CD4-positive, alpha-beta T cell (primary cell): Measurements from ENCODE around the gene CERT1. TPM values are rescaled to one million over a fixed set of nuclear protein-coding genes. Genes with fewer than 3 reads are reported as not detected.
"Not testable (repeated sequence)": the region's sequence is repeated elsewhere in the genome, so short reads cannot be mapped to it uniquely, and the experiment has no call there.

Experiments
- ATAC-seq: fragments of 200-7000 bp; cut with Tn5 transposase; one replicate; pipeline ENCODE4 v1.10.0; 2022; ENCODE audit warnings: mild to moderate bottlenecking; ENCODE audit not compliant: poor library complexity
- CTCF ChIA-PET: fragments of 350-600 bp; sonication (Branson Sonifier 250); formaldehyde crosslinking; loops from one replicate; lab custom pipeline; 2021; ENCODE audit warnings: antibody characterized with exemption, inconsistent platforms; lab: Charles Lee
- POLR2A ChIA-PET: fragments of 350-600 bp; sonication (Branson Sonifier 250); formaldehyde crosslinking; loops from one replicate; lab custom pipeline; 2021; ENCODE audit warnings: antibody characterized with exemption, inconsistent platforms; lab: Charles Lee
- DNase-seq, 14 experiments: peaks; one replicate each; pipeline ENCODE4 v3.0.0-alpha.2; 2013 to 2020; ENCODE audit warnings: mixed read lengths in 2 of 14
- H3K27ac ChIP-seq, 2 donors: one replicate each; pipeline versions ENCODE4 v1.5.1 to v1.7.0; 2013; ENCODE audit warnings: low read length in 2 of 2, low read depth in 1 of 2, mild to moderate bottlenecking in 1 of 2
- H3K27me3 ChIP-seq, 2 experiments: 1 replicate in 1 of 2; 2 replicates in 1 of 2; pipeline versions ENCODE4 v1.6.1 to v1.7.0; 2013; ENCODE audit warnings: low read length in 2 of 2, control low read depth in 1 of 2, mild to moderate bottlenecking in 1 of 2, moderate library complexity in 1 of 2; ENCODE audit not compliant: insufficient read depth in 2 of 2, control insufficient read depth in 1 of 2
- H3K36me3 ChIP-seq: one replicate; pipeline ENCODE4 v1.6.1; 2013; ENCODE audit warnings: low read length, control low read depth; ENCODE audit not compliant: insufficient read depth
- H3K4me1 ChIP-seq: one replicate; pipeline ENCODE4 v1.6.1; 2013; ENCODE audit warnings: low read length, control low read depth; ENCODE audit not compliant: insufficient read depth
- H3K4me3 ChIP-seq: one replicate; pipeline ENCODE4 v1.5.1; 2013; ENCODE audit warnings: mild to moderate bottlenecking, low read length, moderate library complexity
- H3K9me3 ChIP-seq, 2 experiments: 1 replicate in 1 of 2; 2 replicates in 1 of 2; pipeline versions ENCODE4 v1.6.1 to v1.7.0; 2013; ENCODE audit warnings: low read length in 2 of 2, mild to moderate bottlenecking in 2 of 2, control low read depth in 1 of 2, moderate library complexity in 1 of 2; ENCODE audit not compliant: control insufficient read depth in 1 of 2, insufficient read depth in 1 of 2
- H3K27ac Mint-ChIP-seq: one replicate; pipeline ENCODE4 v1.8.0; 2020; ENCODE audit warnings: mixed read lengths
- H3K27me3 Mint-ChIP-seq: one replicate; pipeline ENCODE4 v1.8.0; 2021; ENCODE audit warnings: mixed read lengths
- H3K36me3 Mint-ChIP-seq: one replicate; pipeline ENCODE4 v1.8.0; 2021; ENCODE audit warnings: low read depth, mixed read lengths
- H3K4me1 Mint-ChIP-seq: one replicate; pipeline ENCODE4 v1.8.0; 2021; ENCODE audit warnings: low read depth, mixed read lengths
- H3K4me3 Mint-ChIP-seq: one replicate; pipeline ENCODE4 v1.8.0; 2020; ENCODE audit warnings: mild to moderate bottlenecking, mixed read lengths
- H3K9me3 Mint-ChIP-seq: one replicate; pipeline ENCODE4 v1.8.0; 2020; ENCODE audit warnings: mixed read lengths
- CTCF ChIP-seq: fragments of 200-600 bp; IDR thresholded peaks from one replicate; pipeline ENCODE4 v1.8.0; 2022; ENCODE audit warnings: antibody characterized with exemption, mild to moderate bottlenecking
- intact Hi-C, 2 experiments: fragments of 100-400 bp; cut with DNase I in 1 of 2; cut with micrococcal nuclease in 1 of 2; formaldehyde crosslinking; loops; one replicate each; pipeline versions ENCODE4 v1.15.1 to v1.9.0; 2023 to 2025; cut with DNase I, micrococcal nuclease
- polyA plus RNA-seq, 2 donors: library from polyadenylated mRNA; unstranded; fragments of 120-200 nt; gene quantifications; one replicate each; pipeline ENCODE4 v1.2.1, GENCODE V29; 2013
- total RNA-seq, 174 experiments: library from RNA in 2 of 174; stranded (reverse) in 2 of 174; gene quantifications; one replicate each; pipeline ENCODE4 v1.2.3 and lab custom pipeline; 2021 to 2026

The CERT1 gene
- total RNA-seq (10 to 100 TPM; 26.5 to 28.7 TPM), total RNA-seq (lab: John Stamatoyannopoulos, UW) (42.8 to 123 (median 78.0) reads per million in 172 experiments)
- polyA plus RNA-seq (2013, experiment 1 of 2): 22.8 TPM
- 23.4 TPM for polyA plus RNA-seq (2013, experiment 2 of 2)

- ChIA-PET CTCF (interaction anchor here (0.5 to 1.1 kb wide), 2 partner anchors 8 to 1200 kb away, joined by 3 to 4 read pairs; no protein-coding TSS in a partner anchor), POLR2A (interaction anchor here (0.9 to 2.3 kb wide), 4 partner anchors 14 to 275 kb away, joined by 3 to 11 read pairs (median 7); partner anchors contain the start of genes ANKRD31 and HMGCR)
- H3K36me3 Mint-ChIP-seq: peaks cover 14% of the 10 kb centered on the region
- H3K27me3 Mint-ChIP-seq: no peaks in the 10 kb centered on the region
- H3K36me3 ChIP-seq: no peaks in the 10 kb centered on the region
- H3K9me3 ChIP-seq: no peaks in the 10 kb centered on the region
- H3K4me3 Mint-ChIP-seq: peak within 1 kb of the TSS; percentile 96
- TF ChIP-seq CTCF: no peak
- peaks cover 65% of the 10 kb centered on the region for H3K4me1 Mint-ChIP-seq
- DNase-seq (peak; percentile 83 to 98 (median 90)), ATAC-seq (peak; percentile 88)
- peak within 1 kb of the TSS; percentile 99 for H3K27ac Mint-ChIP-seq
- intact Hi-C loops: loop anchor here (1.0 to 10.0 kb wide), 12 partner anchors 173 to 1947 kb away; partner anchors contain the start of genes ANKRA2 (in 1 of the 2), ANKRD31 (in 1 of the 2), FAM169A (in 1 of the 2) and GFM2 (in 1 of the 2)
- peak within 1 kb of the TSS; percentile 78 for H3K27ac ChIP-seq
- H3K4me3 ChIP-seq: peak within 1 kb of the TSS; percentile 92
- H3K9me3 Mint-ChIP-seq: no peaks in the 10 kb centered on the region
- peaks cover 17% of the 10 kb centered on the region for H3K4me1 ChIP-seq
- H3K27me3 ChIP-seq: no peaks in the 10 kb centered on the region
Observed at GRCh38 chr5:75511435-75512382, at the start of gene CERT1, which contains the start of gene POLK. CERT1 (minus strand) TSS chr5:75511629; CDS start chr5:75511207, 422 bp downstream. POLK (plus strand) TSS chr5:75511891.

- H3K27me3 ChIP-seq, H3K4me3 ChIP-seq, H3K27ac Mint-ChIP-seq, H3K4me1 ChIP-seq, ATAC-seq, H3K27ac ChIP-seq, H3K9me3 Mint-ChIP-seq, intact Hi-C loops, POLR2A ChIA-PET, CTCF ChIA-PET, DNase-seq, H3K27me3 Mint-ChIP-seq, H3K9me3 ChIP-seq, H3K4me3 Mint-ChIP-seq: not testable (repeated sequence)
- Mint-ChIP-seq H3K36me3 (peaks cover 85% of the 10 kb centered on the region), H3K4me1 (peaks cover 12% of the 10 kb centered on the region)
- peaks cover 12% of the 10 kb centered on the region for H3K36me3 ChIP-seq
Observed at GRCh38 chr5:75560655-75561054, 49.2 kb upstream of the CERT1 start.

- Mint-ChIP-seq H3K36me3 (peaks cover 87% of the 10 kb centered on the region), H3K4me3 (no peak overlapping the region), H3K4me1 (peaks cover 12% of the 10 kb centered on the region), H3K9me3 (peaks cover 4% of the 10 kb centered on the region), H3K27me3 (no peaks in the 10 kb centered on the region), H3K27ac (no peak overlapping the region)
- intact Hi-C loops: no loop called here
- peaks cover 12% of the 10 kb centered on the region for H3K36me3 ChIP-seq
- H3K4me1 ChIP-seq: no peaks in the 10 kb centered on the region
- TF ChIP-seq CTCF: no peak
- no peak for ATAC-seq
- no peak for DNase-seq
- H3K27ac ChIP-seq: no peak overlapping the region
- ChIA-PET POLR2A (no interaction called here), CTCF (no interaction called here)
- H3K4me3 ChIP-seq: no peak overlapping the region
- H3K27me3 ChIP-seq: no peaks in the 10 kb centered on the region
- peaks cover 0 to 5% of the 10 kb centered on the region in 2 experiments for H3K9me3 ChIP-seq
Observed at GRCh38 chr5:75558981-75559632, 47.7 kb upstream of the CERT1 start.
